Central memory CD8-positive, alpha-beta T cell (primary cell): Measurements from ENCODE around the gene TNFSF8.
A peak's percentile ranks its signal among the peaks of the same experiment; 100 is the strongest.

Source experiments
- ATAC-seq: fragments of 150-1000 bp; cut with Tn5 transposase; replicated peaks from 2 replicates; pipeline ENCODE4 v1.10.0; 2022; ENCODE audit warnings: mild to moderate bottlenecking, moderate FRiP score, moderate number of reproducible peaks; ENCODE audit not compliant: poor library complexity, severe bottlenecking; ENCODE audit errors: extremely low read depth
- DNase-seq, 2 donors: peaks; one replicate each; pipeline ENCODE4 v3.0.0; 2021; ENCODE audit warnings: low spot score in 2 of 2
- H3K27ac Mint-ChIP-seq: one replicate; pipeline ENCODE4 v1.8.0; 2022; ENCODE audit warnings: low read depth, mild to moderate bottlenecking, moderate library complexity, mixed read lengths
- H3K27me3 Mint-ChIP-seq: one replicate; pipeline ENCODE4 v1.8.0; 2022; ENCODE audit warnings: mixed read lengths
- H3K36me3 Mint-ChIP-seq: one replicate; pipeline ENCODE4 v1.8.0; 2022; ENCODE audit warnings: mild to moderate bottlenecking, moderate library complexity, mixed read lengths; ENCODE audit not compliant: insufficient read depth
- H3K4me1 Mint-ChIP-seq: one replicate; pipeline ENCODE4 v1.8.0; 2022; ENCODE audit warnings: mixed read lengths
- H3K4me3 Mint-ChIP-seq: one replicate; pipeline ENCODE4 v1.8.0; 2022; ENCODE audit warnings: mild to moderate bottlenecking, moderate library complexity, mixed read lengths
- H3K9me3 Mint-ChIP-seq: one replicate; pipeline ENCODE4 v1.8.0; 2022; ENCODE audit warnings: mixed read lengths

Gene TNFSF8

GRCh38 chr9:114930056-114930812 lies at the start of gene TNFSF8:
TSS of gene TNFSF8 (minus strand) at chr9:114930591. CDS start at chr9:114930303, 288 bp downstream.
- peak; percentile 26 to 67 for DNase-seq

GRCh38 chr9:114973216-114973615 lies 42.8 kb upstream of the TNFSF8 start:
- ATAC-seq (no peak), DNase-seq (no peak)
- Mint-ChIP-seq H3K27ac (no peak overlapping the region), H3K36me3 (no peaks in the 10 kb centered on the region), H3K4me3 (no peak overlapping the region), H3K9me3 (no peaks in the 10 kb centered on the region), H3K27me3 (no peaks in the 10 kb centered on the region), H3K4me1 (no peaks in the 10 kb centered on the region)

More at GRCh38 chr9:114930056-114930812, at the start of gene TNFSF8:
- H3K27me3 Mint-ChIP-seq, result no peaks in the 10 kb centered on the region
- peak within 1 kb of the TSS; percentile 81 for H3K4me3 Mint-ChIP-seq
- peak; percentile 73 for ATAC-seq
- H3K27ac Mint-ChIP-seq, result peak within 1 kb of the TSS; percentile 91
- peaks cover 51% of the 10 kb centered on the region for H3K4me1 Mint-ChIP-seq
- H3K36me3 Mint-ChIP-seq, result peaks cover 21% of the 10 kb centered on the region
- no peaks in the 10 kb centered on the region for H3K9me3 Mint-ChIP-seq

GRCh38 chr9:114972510-114973136 lies 42.2 kb upstream of the TNFSF8 start:
- no peaks in the 10 kb centered on the region for H3K9me3 Mint-ChIP-seq
- no peaks in the 10 kb centered on the region for H3K36me3 Mint-ChIP-seq
- DNase-seq (no peak), ATAC-seq (no peak)
- H3K27me3 Mint-ChIP-seq, result no peaks in the 10 kb centered on the region
- no peak overlapping the region for H3K27ac Mint-ChIP-seq
- H3K4me3 Mint-ChIP-seq, result no peak overlapping the region
- no peaks in the 10 kb centered on the region for H3K4me1 Mint-ChIP-seq

- DNase-seq, result no peak
- ATAC-seq, result no peak
- H3K27me3 Mint-ChIP-seq, result peaks cover 7% of the 10 kb centered on the region
- H3K4me3 Mint-ChIP-seq, result no peak overlapping the region
- no peaks in the 10 kb centered on the region for H3K36me3 Mint-ChIP-seq
- no peaks in the 10 kb centered on the region for H3K9me3 Mint-ChIP-seq
- H3K4me1 Mint-ChIP-seq, result no peaks in the 10 kb centered on the region
- no peak overlapping the region for H3K27ac Mint-ChIP-seq
These were observed 38.9 kb upstream of the TNFSF8 start for GRCh38 chr9:114969269-114969668.

- Mint-ChIP-seq H3K4me1 (no peaks in the 10 kb centered on the region), H3K27me3 (peaks cover 8% of the 10 kb centered on the region), H3K36me3 (no peaks in the 10 kb centered on the region), H3K9me3 (no peaks in the 10 kb centered on the region), H3K27ac (no peak overlapping the region), H3K4me3 (no peak overlapping the region)
- DNase-seq, result no peak
- no peak for ATAC-seq
These were observed 38.3 kb upstream of the TNFSF8 start for GRCh38 chr9:114968671-114969070.

GRCh38 chr9:114965564-114965963 lies 35.2 kb upstream of the TNFSF8 start:
- Mint-ChIP-seq H3K36me3 (no peaks in the 10 kb centered on the region), H3K27me3 (peaks cover 8% of the 10 kb centered on the region), H3K27ac (no peak overlapping the region), H3K4me3 (no peak overlapping the region), H3K9me3 (peaks cover 15% of the 10 kb centered on the region), H3K4me1 (no peaks in the 10 kb centered on the region)
- ATAC-seq (no peak), DNase-seq (no peak)

GRCh38 chr9:114962809-114963208 lies 32.4 kb upstream of the TNFSF8 start:
- DNase-seq (no peak), ATAC-seq (no peak)
- Mint-ChIP-seq H3K27ac (no peak overlapping the region), H3K4me1 (peaks cover 5% of the 10 kb centered on the region), H3K27me3 (peaks cover 17% of the 10 kb centered on the region), H3K4me3 (no peak overlapping the region), H3K36me3 (peaks cover 2% of the 10 kb centered on the region), H3K9me3 (peaks cover 25% of the 10 kb centered on the region)

GRCh38 chr9:114960276-114960675 lies 29.9 kb upstream of the TNFSF8 start:
- H3K4me1 Mint-ChIP-seq, result peaks cover 5% of the 10 kb centered on the region
- peaks cover 2% of the 10 kb centered on the region for H3K36me3 Mint-ChIP-seq
- H3K27ac Mint-ChIP-seq, result no peak overlapping the region
- DNase-seq (no peak), ATAC-seq (no peak)
- H3K4me3 Mint-ChIP-seq, result no peak overlapping the region
- peaks cover 17% of the 10 kb centered on the region for H3K27me3 Mint-ChIP-seq
- H3K9me3 Mint-ChIP-seq, result peaks cover 25% of the 10 kb centered on the region

- Mint-ChIP-seq H3K4me1 (peaks cover 5% of the 10 kb centered on the region), H3K9me3 (peaks cover 25% of the 10 kb centered on the region), H3K27ac (peak overlapping the region; percentile 7), H3K27me3 (peaks cover 10% of the 10 kb centered on the region), H3K36me3 (peaks cover 2% of the 10 kb centered on the region), H3K4me3 (no peak overlapping the region)
- ATAC-seq, result no peak
- DNase-seq, result no peak
These were observed 28.4 kb upstream of the TNFSF8 start for GRCh38 chr9:114958844-114959235.

- peaks cover 25% of the 10 kb centered on the region for H3K9me3 Mint-ChIP-seq
These were observed 27.8 kb upstream of the TNFSF8 start for GRCh38 chr9:114958021-114958843.

GRCh38 chr9:114957558-114957957 lies 27.2 kb upstream of the TNFSF8 start:
- ATAC-seq (no peak), DNase-seq (no peak)
- Mint-ChIP-seq H3K36me3 (peaks cover 2% of the 10 kb centered on the region), H3K27ac (no peak overlapping the region), H3K27me3 (peaks cover 10% of the 10 kb centered on the region), H3K4me1 (peaks cover 5% of the 10 kb centered on the region), H3K9me3 (peaks cover 23% of the 10 kb centered on the region), H3K4me3 (no peak overlapping the region)

More at GRCh38 chr9:114958021-114958843, 27.8 kb upstream of the TNFSF8 start:
- Mint-ChIP-seq H3K4me1 (peaks cover 5% of the 10 kb centered on the region), H3K27ac (peak overlapping the region; percentile 7), H3K36me3 (peaks cover 2% of the 10 kb centered on the region), H3K27me3 (peaks cover 10% of the 10 kb centered on the region), H3K4me3 (peak overlapping the region; percentile 41)
- ATAC-seq, result peak; percentile 40
- no peak for DNase-seq

GRCh38 chr9:114954956-114955582 lies 24.7 kb upstream of the TNFSF8 start:
- Mint-ChIP-seq H3K4me3 (no peak overlapping the region), H3K36me3 (peaks cover 2% of the 10 kb centered on the region), H3K27ac (no peak overlapping the region), H3K4me1 (peaks cover 5% of the 10 kb centered on the region), H3K9me3 (peaks cover 10% of the 10 kb centered on the region), H3K27me3 (peaks cover 10% of the 10 kb centered on the region)
- no peak for ATAC-seq
- no peak for DNase-seq
